HG02973 (cell line): Measurements from ENCODE around the gene CLCN3.
A peak's percentile ranks its signal among the peaks of the same experiment; 100 is the strongest.
"Not testable (repeated sequence)": the region's sequence is repeated elsewhere in the genome, so short reads cannot be mapped to it uniquely, and the experiment has no call there.

Experiments used
- ATAC-seq: cut with Tn5 transposase; IDR thresholded peaks from one replicate; pipeline ENCODE4 v1.9.1; 2021; ENCODE audit warnings: moderate library complexity; ENCODE audit not compliant: unreplicated experiment

The CLCN3 gene

GRCh38 chr4:169689681-169690080 lies 69.3 kb downstream of the CLCN3 start:
- ATAC-seq: no peak

GRCh38 chr4:169690787-169691186 lies 70.4 kb downstream of the CLCN3 start:
- ATAC-seq: no peak

- ATAC-seq: no peak
Measured at GRCh38 chr4:169698331-169698730, 78.0 kb downstream of the CLCN3 start.

- no peak for ATAC-seq
Measured at GRCh38 chr4:169707958-169708643, 87.7 kb downstream of the CLCN3 start.

- no peak for ATAC-seq
Measured at GRCh38 chr4:169715826-169716225, 95.4 kb downstream of the CLCN3 start.

GRCh38 chr4:169716677-169717076 lies 96.3 kb downstream of the CLCN3 start:
- ATAC-seq: no peak

- ATAC-seq: no peak
Measured at GRCh38 chr4:169720529-169720928, 100.2 kb downstream of the CLCN3 start.

- no peak for ATAC-seq
Measured at GRCh38 chr4:169723207-169723965, 103.0 kb downstream of the CLCN3 start.

- no peak for ATAC-seq
Measured at GRCh38 chr4:169724260-169724659, 103.9 kb downstream of the CLCN3 start.

GRCh38 chr4:169727616-169728015 lies 107.2 kb downstream of the CLCN3 start:
- ATAC-seq: no peak

- no peak for ATAC-seq
Measured at GRCh38 chr4:169730564-169730963, 110.2 kb downstream of the CLCN3 start.

- ATAC-seq: not testable (repeated sequence)
Measured at GRCh38 chr4:169738604-169739003, 118.2 kb downstream of the CLCN3 start.

GRCh38 chr4:169741569-169741968 lies 121.2 kb downstream of the CLCN3 start:
- no peak for ATAC-seq

- no peak for ATAC-seq
Measured at GRCh38 chr4:169744601-169745000, 124.2 kb downstream of the CLCN3 start.

GRCh38 chr4:169745291-169745690 lies 124.9 kb downstream of the CLCN3 start:
- no peak for ATAC-seq

- ATAC-seq: peak; percentile 21
Measured at GRCh38 chr4:169756971-169757574, 136.7 kb downstream of the CLCN3 start.

- peak; percentile 91 for ATAC-seq
Measured at GRCh38 chr4:169757575-169758184, 137.3 kb downstream of the CLCN3 start, which contains the start of gene HPF1. Gene HPF1, minus strand, starts transcription at chr4:169757944. Its CDS starts 67 bp downstream, at chr4:169757877.

- no peak for ATAC-seq
Measured at GRCh38 chr4:169758401-169758962, 138.1 kb downstream of the CLCN3 start.

GRCh38 chr4:169761846-169762245 lies 141.5 kb downstream of the CLCN3 start:
- no peak for ATAC-seq

GRCh38 chr4:169765835-169766234 lies 145.5 kb downstream of the CLCN3 start:
- ATAC-seq: no peak

GRCh38 chr4:169766741-169767140 lies 146.4 kb downstream of the CLCN3 start:
- no peak for ATAC-seq
